GM18867 (cell line): ENCODE data around the gene GALNT1.

Source experiments
- ATAC-seq: cut with Tn5 transposase; IDR thresholded peaks from one replicate; pipeline ENCODE4 v1.9.1; 2021; ENCODE audit warnings: mild to moderate bottlenecking, moderate library complexity; ENCODE audit not compliant: unreplicated experiment

Gene GALNT1

DNA sequence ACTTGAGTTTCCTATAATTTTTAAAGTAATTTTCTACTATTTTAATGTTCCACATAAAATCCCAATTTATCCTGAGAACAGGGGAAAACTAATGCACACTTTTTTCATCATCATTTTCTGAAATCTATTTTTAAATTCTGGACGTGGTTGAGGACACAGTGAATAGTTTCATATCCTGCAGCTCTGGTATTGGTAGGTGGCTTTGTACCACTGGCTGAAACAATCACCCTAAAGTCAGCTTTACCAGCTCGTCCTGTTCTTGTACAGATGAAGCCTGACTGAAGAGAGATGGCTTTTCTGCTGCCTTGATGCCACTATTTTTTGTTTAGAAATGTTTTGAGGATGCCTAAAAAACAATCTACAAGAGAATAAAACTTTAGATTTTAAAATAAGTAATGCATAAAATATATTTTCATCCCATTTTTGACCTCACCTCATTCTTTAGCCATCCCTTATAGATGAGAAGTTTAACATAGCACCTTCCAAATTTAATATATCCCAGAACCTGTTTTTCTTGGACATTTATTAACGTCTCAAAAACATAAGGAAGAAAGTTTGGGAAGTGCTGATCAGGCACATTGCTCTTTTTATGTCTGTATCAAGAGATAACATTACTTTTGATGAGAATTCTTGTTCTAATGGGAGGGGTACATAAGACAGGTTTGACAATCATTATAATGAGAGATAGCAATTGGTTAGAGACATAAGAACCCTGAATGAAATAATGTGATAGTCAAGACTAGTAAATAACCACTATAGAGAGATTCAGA is 80.9 kb downstream of the GALNT1 start:
- ATAC-seq, result no peak

DNA sequence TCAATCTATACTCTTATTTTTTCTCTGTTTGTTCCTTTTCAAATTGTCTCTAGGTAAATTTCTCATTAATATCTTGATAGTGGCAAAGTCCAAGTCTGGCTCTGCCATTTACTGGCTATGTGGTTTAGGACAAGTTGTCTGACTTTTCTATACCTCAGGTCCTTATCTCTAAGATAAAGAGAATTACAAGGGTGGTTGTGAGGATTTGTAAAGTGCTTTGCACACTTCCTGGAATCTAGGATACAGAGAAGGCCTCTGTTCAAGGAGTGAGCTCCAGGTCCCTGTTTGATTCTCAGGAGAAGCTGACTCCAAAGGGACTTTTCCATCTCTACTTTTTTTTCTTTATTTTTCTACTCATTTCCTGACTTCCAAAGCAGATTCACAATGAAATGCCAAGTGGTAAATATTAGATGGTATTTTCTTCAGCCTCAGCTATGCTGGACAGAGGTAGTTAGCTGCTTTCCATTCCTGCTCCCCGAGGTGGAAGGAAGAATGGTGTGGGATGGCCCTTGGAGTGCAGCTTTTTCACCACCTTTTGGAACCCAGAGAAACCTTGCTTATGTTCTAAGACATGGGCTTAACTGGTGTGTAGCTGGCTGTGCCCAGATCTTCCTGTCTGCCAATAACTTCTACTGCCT is 90.5 kb downstream of the GALNT1 start:
- no peak for ATAC-seq

DNA sequence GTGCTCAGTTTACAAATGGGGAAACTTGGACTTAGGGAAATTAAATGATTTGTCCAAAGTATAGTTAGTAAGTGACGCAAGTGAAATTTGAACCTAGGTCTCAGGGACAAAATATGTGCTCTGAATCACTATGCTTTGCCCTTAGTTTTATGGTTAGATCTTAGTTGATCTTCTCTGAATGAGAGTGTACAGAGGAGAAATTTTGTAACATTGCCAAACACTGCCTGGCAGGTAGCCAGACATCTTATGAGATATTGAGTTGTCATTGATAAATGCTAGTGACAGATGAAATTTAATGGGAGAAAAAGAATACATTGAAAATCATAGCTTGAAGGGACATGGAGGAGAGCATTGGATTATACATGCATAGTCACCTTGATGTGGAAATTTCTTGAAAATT is 91.4 kb downstream of the GALNT1 start:
- no peak for ATAC-seq

DNA sequence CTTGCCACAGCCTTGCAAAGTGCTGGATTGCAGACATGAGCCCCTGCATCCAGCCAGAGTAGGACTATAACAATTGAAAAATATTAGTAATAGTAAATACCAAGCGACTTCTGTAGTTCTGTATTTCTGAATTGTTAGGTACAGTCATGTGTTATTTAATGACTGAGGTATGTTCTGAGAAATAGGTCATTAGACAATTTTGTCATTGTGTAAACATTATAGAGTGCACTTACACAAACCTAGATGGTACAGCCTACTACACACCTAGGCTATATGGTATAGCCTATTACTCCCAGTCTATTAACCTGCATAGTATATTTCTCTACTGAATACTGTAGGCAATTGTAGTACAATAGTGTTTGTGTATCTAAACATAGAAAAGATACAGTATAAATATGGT is 92.1 kb downstream of the GALNT1 start:
- ATAC-seq, result no peak

DNA sequence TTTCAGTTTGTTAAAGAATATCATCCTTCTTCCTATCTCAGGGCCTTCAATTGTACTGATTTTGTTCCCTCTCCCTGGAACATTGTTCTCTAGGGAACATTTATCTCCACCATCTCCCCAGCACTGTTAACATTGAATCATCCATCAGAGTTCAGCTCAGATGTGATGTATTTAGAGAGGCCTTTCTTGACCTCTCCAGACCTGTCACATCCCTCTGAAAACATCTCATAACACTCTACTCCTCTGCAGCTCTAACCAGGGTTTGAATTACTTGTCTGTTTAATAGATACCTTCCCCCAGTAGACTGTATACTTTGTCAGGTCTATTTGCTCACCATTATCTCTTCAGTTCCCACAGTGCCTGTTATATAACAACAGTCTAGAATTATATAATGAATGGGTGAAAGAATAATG is 98.6 kb downstream of the GALNT1 start:
- ATAC-seq, result no peak

DNA sequence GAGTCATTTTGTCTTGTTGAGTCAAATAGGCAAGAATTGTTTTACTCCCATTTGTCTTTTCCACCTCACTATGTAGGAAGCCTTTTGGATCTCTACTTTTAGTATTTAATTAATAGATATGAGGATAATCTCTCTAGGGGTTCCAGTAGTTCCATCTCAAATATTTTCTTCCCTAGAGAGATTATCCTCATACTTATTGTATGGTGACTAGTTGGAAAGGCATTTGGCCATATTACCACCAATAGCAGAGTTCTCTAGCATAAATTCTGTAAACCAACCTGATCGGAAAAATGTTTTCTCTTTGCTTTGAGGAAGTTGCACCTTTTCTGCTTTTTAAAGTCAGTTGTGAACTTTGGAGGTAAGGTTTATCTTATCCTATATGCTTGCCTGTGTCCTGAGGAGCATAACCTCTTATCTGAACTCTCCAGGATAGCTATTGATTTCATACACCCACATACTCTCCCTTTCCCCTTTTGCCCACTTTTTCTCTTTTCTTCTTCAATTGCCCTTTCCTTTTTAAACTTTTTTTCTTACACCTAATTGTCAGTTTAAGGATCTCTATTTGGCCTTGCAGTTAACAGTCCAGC is 100.8 kb downstream of the GALNT1 start:
- no peak for ATAC-seq

DNA sequence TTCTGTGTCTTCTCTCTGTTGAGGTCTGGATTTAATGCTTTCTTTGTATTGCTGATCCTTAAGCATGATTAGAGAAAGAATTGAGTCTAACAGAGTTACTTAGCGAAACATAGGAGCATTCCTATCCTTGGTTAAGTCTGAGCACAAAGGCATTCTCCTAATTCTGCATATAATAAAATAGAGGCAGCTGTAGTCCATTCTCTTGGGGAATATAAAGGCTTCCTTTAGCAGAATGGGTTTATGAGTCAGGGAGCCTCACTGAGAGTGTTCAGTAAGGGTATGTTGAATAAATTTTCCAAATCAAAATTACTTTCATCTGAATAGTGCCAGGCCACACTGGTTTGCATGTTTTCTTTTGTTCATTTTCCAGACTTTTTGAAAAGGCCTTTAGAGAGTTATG is 101.5 kb downstream of the GALNT1 start:
- no peak for ATAC-seq

DNA sequence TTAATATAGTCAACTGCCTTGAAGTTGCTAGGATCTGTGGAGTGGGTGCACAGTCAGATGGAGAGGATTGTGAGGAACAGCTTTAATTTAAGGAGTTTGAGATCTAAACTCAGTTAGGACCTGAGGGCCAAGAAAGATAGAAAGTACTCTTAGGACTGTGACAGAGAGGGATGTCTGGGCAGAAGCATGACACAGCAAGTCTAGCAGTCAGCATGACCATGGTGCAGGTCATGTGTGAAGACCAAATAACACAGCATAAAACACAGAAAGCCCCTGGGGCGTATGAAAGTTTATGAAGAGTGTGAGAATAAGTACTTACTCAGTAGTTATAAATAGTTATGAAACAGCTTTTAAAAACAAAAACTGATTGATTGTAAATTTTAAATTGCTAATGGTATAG is 107.2 kb downstream of the GALNT1 start:
- peak; percentile 91 for ATAC-seq

DNA sequence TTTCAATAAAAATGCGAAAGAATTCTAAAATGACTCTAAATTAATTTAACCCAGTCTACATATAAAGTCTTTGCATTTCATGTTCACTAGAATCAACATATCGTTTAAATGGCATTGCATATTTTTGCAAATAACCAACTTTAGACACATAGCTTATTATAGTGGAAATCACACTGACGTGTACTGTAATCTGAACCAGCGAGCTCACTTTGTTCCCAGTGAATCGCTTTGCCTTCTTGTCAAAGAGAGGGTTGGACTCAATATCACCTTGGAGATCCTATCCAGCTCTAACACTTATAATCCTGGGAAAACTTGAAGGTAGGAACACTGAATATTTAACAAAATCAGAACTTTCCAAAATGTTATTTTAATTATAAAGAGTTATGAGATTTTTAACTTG is 108.2 kb downstream of the GALNT1 start:
- no peak for ATAC-seq

DNA sequence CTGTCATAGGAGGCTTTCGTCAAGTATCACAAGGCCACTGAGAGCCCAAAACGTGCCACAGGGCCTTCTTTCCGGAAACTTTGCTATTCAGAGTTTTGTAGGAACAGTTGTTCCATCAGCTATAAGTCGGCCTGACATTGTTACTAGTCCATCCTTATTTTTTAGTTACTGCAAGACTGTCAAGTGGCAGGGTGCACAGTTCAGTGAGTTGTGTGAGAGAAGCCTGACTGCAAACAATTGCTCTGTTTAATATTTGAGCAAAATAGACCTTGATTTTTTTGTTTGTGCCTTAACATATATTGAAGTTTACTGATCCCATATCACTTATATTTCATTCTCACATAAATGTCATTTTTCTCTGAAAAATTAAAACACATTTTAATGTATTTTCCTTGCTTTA is 110.1 kb downstream of the GALNT1 start:
- no peak for ATAC-seq

DNA sequence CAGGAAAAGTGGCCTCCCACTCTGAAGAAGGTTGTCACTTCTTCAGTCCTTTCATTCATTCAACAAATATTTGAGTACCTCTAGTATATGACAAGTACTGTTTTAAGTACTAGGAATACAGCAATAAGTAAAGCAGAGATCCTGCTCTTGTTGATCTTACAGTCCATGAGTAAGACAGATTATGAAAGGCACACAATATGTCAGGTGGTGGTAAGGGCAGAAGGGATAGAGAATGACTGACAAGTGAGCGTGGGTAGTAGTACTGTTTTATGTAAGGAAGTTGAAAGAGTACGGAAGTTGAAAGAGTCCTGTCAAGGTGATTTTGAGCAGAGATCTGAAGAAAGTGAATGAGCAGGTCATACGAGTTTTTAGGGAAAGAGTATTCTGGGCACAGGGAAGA is 111.3 kb downstream of the GALNT1 start:
- no peak for ATAC-seq

DNA sequence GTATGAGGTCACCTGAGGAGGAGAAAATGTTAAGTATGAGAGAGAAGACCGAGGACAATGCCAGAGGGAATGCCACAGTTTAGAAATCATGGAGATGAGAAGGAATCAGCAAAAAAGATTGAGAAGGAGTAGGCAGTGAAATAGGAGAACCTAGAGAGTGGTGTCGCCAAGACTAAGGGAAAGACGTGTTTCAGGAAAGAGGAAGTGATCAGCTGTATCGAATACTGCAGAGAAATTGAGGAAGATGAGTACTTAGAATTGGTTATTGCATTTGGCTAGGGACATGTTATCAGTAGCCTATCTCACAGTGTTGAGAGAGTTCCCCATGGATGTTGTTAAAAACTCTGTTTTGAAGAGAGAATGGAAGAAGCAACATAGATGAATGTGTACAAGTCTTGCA is 112.3 kb downstream of the GALNT1 start:
- ATAC-seq, result no peak

DNA sequence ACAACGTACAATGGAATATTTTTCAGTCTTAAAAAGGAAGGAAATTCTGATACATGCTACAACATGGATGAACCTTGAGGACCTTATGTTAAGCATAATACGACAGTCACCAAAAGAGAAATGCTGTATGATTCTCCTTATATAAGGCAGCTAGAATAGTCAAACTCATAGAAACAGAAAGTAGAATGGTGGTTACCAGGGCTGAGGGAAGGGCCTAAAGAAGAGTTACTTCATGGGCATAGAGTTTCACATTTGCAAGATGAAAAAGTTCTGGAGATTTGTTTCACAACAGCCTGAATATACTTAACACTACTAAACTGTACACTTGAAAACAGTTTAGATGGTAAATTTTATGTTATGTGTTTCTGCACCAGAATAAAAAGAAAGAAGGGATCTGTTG is 113.3 kb downstream of the GALNT1 start:
- peak; percentile 76 for ATAC-seq

DNA sequence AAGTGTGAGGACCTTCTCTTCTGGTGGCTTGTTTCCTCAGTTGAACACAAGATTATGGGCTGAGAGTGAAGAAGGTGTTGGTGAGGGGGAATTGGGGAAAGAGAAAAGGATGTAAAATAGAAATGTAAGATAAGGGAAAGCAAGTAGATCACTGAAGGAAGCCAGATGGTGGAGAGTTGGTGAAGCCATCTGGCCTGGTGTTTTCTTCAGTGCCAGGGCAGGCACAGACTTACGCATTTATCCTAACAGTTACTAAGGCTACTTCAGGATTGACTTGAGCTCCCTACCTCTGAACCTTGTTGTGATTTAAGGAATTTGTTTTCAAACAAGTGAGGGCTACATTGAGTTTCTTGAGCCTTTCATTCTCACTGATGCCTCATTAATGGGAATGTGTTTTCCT is 113.8 kb downstream of the GALNT1 start:
- ATAC-seq, result no peak

DNA sequence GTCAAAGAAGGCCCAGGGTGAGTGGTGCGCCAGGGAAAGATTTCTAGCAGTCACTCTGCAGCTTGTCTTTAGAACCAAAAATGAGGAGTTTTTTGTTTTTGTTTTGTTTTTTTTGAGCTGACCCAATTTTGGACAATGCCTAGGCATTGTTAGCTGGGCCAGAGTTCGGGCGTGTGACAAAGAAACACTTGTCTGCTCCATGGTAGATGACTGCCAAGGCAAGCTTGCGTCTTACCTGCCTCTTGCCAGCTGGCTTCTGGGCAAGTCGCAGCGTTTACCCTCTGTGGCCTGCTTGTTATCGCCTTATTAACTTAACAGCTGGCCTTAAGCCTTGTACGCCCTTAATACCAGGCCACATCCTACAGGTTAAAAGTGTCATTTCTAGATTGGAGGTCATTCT is 114.3 kb downstream of the GALNT1 start:
- no peak for ATAC-seq

DNA sequence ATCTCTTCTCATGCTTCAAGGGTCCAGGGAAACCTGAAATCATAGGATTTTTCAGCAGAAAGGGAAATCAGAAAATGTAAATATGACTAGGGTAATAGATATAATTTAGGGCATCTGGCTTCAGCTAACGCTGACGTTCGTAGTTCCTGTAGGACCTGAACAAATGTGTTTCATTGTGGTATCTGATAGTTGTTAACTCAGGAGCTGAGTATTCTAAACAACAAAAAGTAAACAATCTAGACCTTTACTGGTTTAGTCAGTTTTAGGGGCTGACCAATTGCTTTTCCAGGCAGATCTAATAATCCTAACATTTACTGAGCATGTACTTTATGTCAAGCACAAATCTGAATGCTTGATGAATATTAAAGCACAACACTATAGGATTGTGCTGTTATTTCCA is 114.8 kb downstream of the GALNT1 start:
- ATAC-seq, result no peak

DNA sequence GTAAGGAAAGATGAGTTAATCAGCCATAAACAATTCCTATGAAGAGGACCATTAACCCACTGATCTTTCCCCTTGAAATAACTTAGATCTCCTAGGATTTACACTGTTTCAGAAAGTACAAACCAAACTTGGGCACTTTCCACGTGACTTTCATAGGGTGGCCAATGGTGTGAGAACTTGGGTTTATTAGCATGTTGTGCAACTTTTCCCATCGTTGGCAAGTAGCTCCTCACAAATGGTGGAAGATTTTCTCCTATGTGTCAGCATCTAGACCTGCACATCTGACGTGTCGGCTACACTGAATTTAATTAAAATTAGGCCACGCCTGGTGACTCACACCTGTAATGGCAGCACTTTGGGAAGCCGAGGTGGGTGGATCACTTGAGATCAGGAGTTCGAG is 116.3 kb downstream of the GALNT1 start:
- no peak for ATAC-seq

DNA sequence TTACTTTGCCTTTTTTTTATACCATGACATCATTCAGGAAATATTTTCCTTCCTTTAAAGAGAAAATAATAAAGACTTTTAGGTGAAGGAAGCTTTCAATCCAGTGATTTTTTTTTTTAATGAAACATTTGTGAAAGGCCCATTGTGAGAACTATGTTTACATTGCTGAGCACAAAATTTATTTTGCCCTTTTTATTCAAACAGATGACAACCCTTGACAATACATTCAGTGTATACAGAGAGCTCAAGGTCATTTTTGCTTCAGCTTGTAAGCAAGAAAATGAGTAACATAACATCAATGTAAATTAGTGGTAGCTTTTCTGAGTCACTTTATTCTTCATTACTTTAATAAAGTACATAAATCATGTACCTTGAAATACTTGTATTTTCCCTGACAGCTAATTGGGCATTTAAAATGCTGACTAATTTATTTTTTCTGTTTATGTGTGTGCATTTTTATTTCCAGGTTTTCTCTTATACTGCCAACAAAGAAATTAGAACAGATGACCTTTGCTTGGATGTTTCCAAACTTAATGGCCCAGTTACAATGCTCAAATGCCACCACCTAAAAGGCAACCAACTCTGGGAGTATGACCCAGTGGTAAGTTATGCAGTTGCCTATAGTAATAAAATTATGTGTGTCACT is 121.6 kb downstream of the GALNT1 start:
- ATAC-seq, result no peak

DNA sequence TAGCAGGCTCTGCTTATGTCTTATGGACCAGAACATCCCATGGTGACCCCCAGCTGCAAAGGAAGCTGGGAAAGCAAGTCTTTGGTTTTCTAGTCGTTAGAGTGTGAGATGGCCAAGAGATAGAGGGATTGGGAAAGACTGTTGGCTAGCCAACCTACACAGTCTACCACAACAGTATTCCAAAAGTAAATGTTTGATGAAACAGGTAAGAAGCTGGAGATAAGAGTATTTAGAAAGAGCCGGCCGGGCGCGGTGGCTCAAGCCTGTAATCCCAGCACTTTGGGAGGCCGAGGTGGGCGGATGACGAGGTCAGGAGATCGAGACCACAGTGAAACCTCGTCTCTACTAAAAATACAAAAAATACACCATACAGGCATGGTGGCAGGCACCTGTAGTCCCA is 124.4 kb downstream of the GALNT1 start:
- ATAC-seq, result no peak

DNA sequence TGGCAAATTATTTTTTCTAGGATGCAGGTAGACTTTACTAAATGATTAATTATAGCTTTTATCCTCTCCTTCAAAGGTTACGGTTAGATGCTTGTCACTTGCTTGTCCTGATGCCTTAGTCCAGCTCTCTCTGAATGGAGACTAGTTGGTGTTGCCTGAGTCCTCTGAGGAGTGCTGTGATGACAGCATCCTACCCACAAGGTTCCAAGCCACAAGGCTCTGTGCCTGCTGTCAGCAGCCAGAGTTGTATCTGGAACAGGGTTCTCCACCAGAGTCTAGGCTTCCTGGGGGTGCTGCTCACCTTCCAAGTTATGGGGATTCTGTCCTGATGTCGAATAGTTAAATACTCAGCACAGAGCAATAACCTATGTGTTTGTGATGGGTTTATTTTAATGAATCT is 125.7 kb downstream of the GALNT1 start:
- no peak for ATAC-seq

DNA sequence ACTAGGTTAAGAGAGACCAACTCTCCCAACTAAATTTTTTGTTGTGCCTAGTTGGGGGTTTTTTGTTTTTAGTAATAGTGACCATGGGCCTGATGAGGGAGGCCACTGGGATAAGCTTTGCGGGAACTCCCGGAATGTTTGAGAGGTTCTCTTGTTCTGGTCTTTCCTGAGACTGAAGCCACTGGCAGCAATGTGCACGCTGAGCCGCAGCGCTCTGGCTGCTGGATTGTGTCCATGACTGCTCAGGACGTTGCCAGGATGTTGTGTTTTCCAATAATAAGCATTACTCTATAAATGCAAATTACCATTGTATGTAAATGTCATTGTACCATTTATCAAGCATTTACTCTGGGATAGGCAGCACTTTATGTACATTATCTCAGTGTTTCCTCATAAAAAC is 126.1 kb downstream of the GALNT1 start:
- ATAC-seq, result no peak

DNA sequence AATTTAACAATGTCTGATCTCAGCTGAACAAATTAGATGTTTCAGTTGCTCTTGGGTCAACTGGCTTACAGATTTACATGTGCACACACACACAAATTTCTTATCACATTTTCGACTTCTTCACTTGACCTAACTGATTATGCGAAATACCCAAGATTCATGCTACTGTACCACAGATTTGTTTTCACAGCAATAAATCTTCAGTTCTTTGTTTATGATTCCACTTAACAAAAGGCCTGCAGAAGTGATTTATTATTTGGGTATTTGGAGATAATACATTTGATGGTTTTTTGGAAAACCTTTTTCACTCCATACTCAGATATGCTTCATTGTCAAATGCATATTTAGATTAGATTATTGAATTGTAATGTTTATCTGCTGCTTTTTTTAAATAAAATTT is 129.0 kb downstream of the GALNT1 start:
- ATAC-seq, result no peak
